CD4-positive, alpha-beta T cell (primary cell): Measurements from ENCODE around the gene WDR93. TPM values are rescaled to one million over a fixed set of nuclear protein-coding genes. Genes with fewer than 3 reads are reported as not detected.

Source experiments
- ATAC-seq: fragments of 200-7000 bp; cut with Tn5 transposase; one replicate; pipeline ENCODE4 v1.10.0; 2022; ENCODE audit warnings: mild to moderate bottlenecking; ENCODE audit not compliant: poor library complexity
- CTCF ChIA-PET: fragments of 350-600 bp; sonication (Branson Sonifier 250); formaldehyde crosslinking; loops from one replicate; lab custom pipeline; 2021; ENCODE audit warnings: antibody characterized with exemption, inconsistent platforms; lab: Charles Lee
- POLR2A ChIA-PET: fragments of 350-600 bp; sonication (Branson Sonifier 250); formaldehyde crosslinking; loops from one replicate; lab custom pipeline; 2021; ENCODE audit warnings: antibody characterized with exemption, inconsistent platforms; lab: Charles Lee
- DNase-seq, 14 experiments: peaks; one replicate each; pipeline ENCODE4 v3.0.0-alpha.2; 2013 to 2020; ENCODE audit warnings: mixed read lengths in 2 of 14
- H3K27ac ChIP-seq, 2 donors: one replicate each; pipeline versions ENCODE4 v1.5.1 to v1.7.0; 2013; ENCODE audit warnings: low read length in 2 of 2, low read depth in 1 of 2, mild to moderate bottlenecking in 1 of 2
- H3K27me3 ChIP-seq, 2 experiments: 1 replicate in 1 of 2; 2 replicates in 1 of 2; pipeline versions ENCODE4 v1.6.1 to v1.7.0; 2013; ENCODE audit warnings: low read length in 2 of 2, control low read depth in 1 of 2, mild to moderate bottlenecking in 1 of 2, moderate library complexity in 1 of 2; ENCODE audit not compliant: insufficient read depth in 2 of 2, control insufficient read depth in 1 of 2
- H3K36me3 ChIP-seq: one replicate; pipeline ENCODE4 v1.6.1; 2013; ENCODE audit warnings: low read length, control low read depth; ENCODE audit not compliant: insufficient read depth
- H3K4me1 ChIP-seq: one replicate; pipeline ENCODE4 v1.6.1; 2013; ENCODE audit warnings: low read length, control low read depth; ENCODE audit not compliant: insufficient read depth
- H3K4me3 ChIP-seq: one replicate; pipeline ENCODE4 v1.5.1; 2013; ENCODE audit warnings: mild to moderate bottlenecking, low read length, moderate library complexity
- H3K9me3 ChIP-seq, 2 experiments: 1 replicate in 1 of 2; 2 replicates in 1 of 2; pipeline versions ENCODE4 v1.6.1 to v1.7.0; 2013; ENCODE audit warnings: low read length in 2 of 2, mild to moderate bottlenecking in 2 of 2, control low read depth in 1 of 2, moderate library complexity in 1 of 2; ENCODE audit not compliant: control insufficient read depth in 1 of 2, insufficient read depth in 1 of 2
- H3K27ac Mint-ChIP-seq: one replicate; pipeline ENCODE4 v1.8.0; 2020; ENCODE audit warnings: mixed read lengths
- H3K27me3 Mint-ChIP-seq: one replicate; pipeline ENCODE4 v1.8.0; 2021; ENCODE audit warnings: mixed read lengths
- H3K36me3 Mint-ChIP-seq: one replicate; pipeline ENCODE4 v1.8.0; 2021; ENCODE audit warnings: low read depth, mixed read lengths
- H3K4me1 Mint-ChIP-seq: one replicate; pipeline ENCODE4 v1.8.0; 2021; ENCODE audit warnings: low read depth, mixed read lengths
- H3K4me3 Mint-ChIP-seq: one replicate; pipeline ENCODE4 v1.8.0; 2020; ENCODE audit warnings: mild to moderate bottlenecking, mixed read lengths
- H3K9me3 Mint-ChIP-seq: one replicate; pipeline ENCODE4 v1.8.0; 2020; ENCODE audit warnings: mixed read lengths
- CTCF ChIP-seq: fragments of 200-600 bp; IDR thresholded peaks from one replicate; pipeline ENCODE4 v1.8.0; 2022; ENCODE audit warnings: antibody characterized with exemption, mild to moderate bottlenecking
- intact Hi-C, 2 experiments: fragments of 100-400 bp; cut with DNase I in 1 of 2; cut with micrococcal nuclease in 1 of 2; formaldehyde crosslinking; loops; one replicate each; pipeline versions ENCODE4 v1.15.1 to v1.9.0; 2023 to 2025; cut with DNase I, micrococcal nuclease
- total RNA-seq, 174 experiments: library from RNA in 2 of 174; stranded (reverse) in 2 of 174; gene quantifications; one replicate each; pipeline ENCODE4 v1.2.3 and lab custom pipeline; 2021 to 2026

WDR93 gene
- total RNA-seq, 2 experiments from 2014 or later: not detected

- ChIA-PET POLR2A (no interaction called here), CTCF (interaction anchor here (2.0 kb wide), 1 partner anchor 9 kb away, joined by 6 read pairs; no protein-coding TSS in a partner anchor)
- no peak overlapping the region for H3K27ac Mint-ChIP-seq
- Histone ChIP-seq H3K9me3 (no peaks in the 10 kb centered on the region), H3K4me3 (no peak overlapping the region), H3K4me1 (peaks cover 18% of the 10 kb centered on the region), H3K27me3 (peaks cover 2 to 8% of the 10 kb centered on the region in 2 experiments), H3K36me3 (no peaks in the 10 kb centered on the region), H3K27ac (no peak overlapping the region)
- H3K27me3 Mint-ChIP-seq: peaks cover 15% of the 10 kb centered on the region
- H3K4me1 Mint-ChIP-seq: no peaks in the 10 kb centered on the region
- intact Hi-C loops: loop anchor here in 1 of 2 experiments (10.0 kb wide), 1 partner anchor 535 kb away; no protein-coding TSS in a partner anchor
- DNase-seq: no peak
- peak overlapping the region; percentile 80 for H3K4me3 Mint-ChIP-seq
- no peaks in the 10 kb centered on the region for H3K36me3 Mint-ChIP-seq
- no peaks in the 10 kb centered on the region for H3K9me3 Mint-ChIP-seq
- ATAC-seq: no peak
- no peak for TF ChIP-seq CTCF
Observed at GRCh38 chr15:89749526-89749925, 58.9 kb downstream of the WDR93 start.

- Histone ChIP-seq H3K4me3 (peak overlapping the region; percentile 47), H3K4me1 (peaks cover 18% of the 10 kb centered on the region), H3K36me3 (no peaks in the 10 kb centered on the region), H3K27me3 (peaks cover 2 to 8% of the 10 kb centered on the region in 2 experiments), H3K9me3 (no peaks in the 10 kb centered on the region), H3K27ac (no peak overlapping the region)
- ATAC-seq: peak; percentile 9
- POLR2A ChIA-PET: interaction anchor here (0.8 kb wide), 1 partner anchor 10 kb away, joined by 3 read pairs; no protein-coding TSS in a partner anchor
- Mint-ChIP-seq H3K9me3 (no peaks in the 10 kb centered on the region), H3K27me3 (peaks cover 18% of the 10 kb centered on the region), H3K4me3 (peak overlapping the region; percentile 80), H3K4me1 (no peaks in the 10 kb centered on the region), H3K36me3 (no peaks in the 10 kb centered on the region), H3K27ac (no peak overlapping the region)
- intact Hi-C loops: loop anchor here in 1 of 2 experiments (5.0 to 10.0 kb wide), 2 partner anchors 142 to 535 kb away; partner anchors contain the start of gene AP3S2
- CTCF ChIA-PET: interaction anchor here (0.7 to 2.0 kb wide), 3 partner anchors 10 to 13 kb away, joined by 3 to 11 read pairs (median 6); no protein-coding TSS in a partner anchor
- DNase-seq: peak in 4 of 14 experiments; percentile 6 to 36 (median 16)
- TF ChIP-seq CTCF: no peak
Observed at GRCh38 chr15:89749951-89750559, 59.4 kb downstream of the WDR93 start.

- intact Hi-C loops: loop anchor here in 1 of 2 experiments (5.0 kb wide), 1 partner anchor 141 kb away; the partner anchor contains the start of gene AP3S2
- Histone ChIP-seq H3K27ac (no peak within 1 kb of the TSS), H3K27me3 (peaks cover 2 to 8% of the 10 kb centered on the region in 2 experiments), H3K36me3 (no peaks in the 10 kb centered on the region), H3K9me3 (no peaks in the 10 kb centered on the region), H3K4me3 (peak within 1 kb of the TSS; percentile 47), H3K4me1 (peaks cover 18% of the 10 kb centered on the region)
- DNase-seq (peak; percentile 75 to 95 (median 84)), ATAC-seq (peak; percentile 94)
- ChIA-PET CTCF (interaction anchor here (0.7 to 2.5 kb wide), 5 partner anchors 10 to 321 kb away, joined by 3 to 11 read pairs (median 6); no protein-coding TSS in a partner anchor), POLR2A (interaction anchor here (0.8 kb wide), 1 partner anchor 11 kb away, joined by 3 read pairs; no protein-coding TSS in a partner anchor)
- peaks cover 18% of the 10 kb centered on the region for H3K27me3 Mint-ChIP-seq
- H3K36me3 Mint-ChIP-seq: no peaks in the 10 kb centered on the region
- H3K4me1 Mint-ChIP-seq: no peaks in the 10 kb centered on the region
- H3K27ac Mint-ChIP-seq: no peak within 1 kb of the TSS
- peak within 1 kb of the TSS; percentile 82 for H3K4me3 Mint-ChIP-seq
- peak; percentile 80 for TF ChIP-seq CTCF
- H3K9me3 Mint-ChIP-seq: no peaks in the 10 kb centered on the region
Observed at GRCh38 chr15:89750560-89751542, 60.2 kb downstream of the WDR93 start, which contains the start of gene MESP1. Gene MESP1 (minus strand): TSS chr15:89751249. CDS start chr15:89751231, 18 bp downstream.
